Neural cell (in vitro differentiated cells): Measurements from ENCODE around the gene NTN3. TPM values are rescaled to one million over a fixed set of nuclear protein-coding genes. Genes with fewer than 3 reads are reported as not detected.

ENCODE experiments used
- H2AFZ ChIP-seq: fragments of 200-600, 300-800 bp; sonication (generic), shearing (Covaris generic); 2 replicates; pipeline ENCODE4 v1.6.0; 2014; ENCODE audit warnings: low read depth, mild to moderate bottlenecking, antibody characterized with exemption, low read length, moderate library complexity
- H3F3A ChIP-seq: fragments of 200-600 bp; shearing (Covaris generic); 2 replicates; pipeline ENCODE4 v1.6.1; 2016; ENCODE audit warnings: mild to moderate bottlenecking, moderate library complexity, mixed read lengths, antibody characterized with exemption, low read length; ENCODE audit not compliant: insufficient read depth, poor library complexity, severe bottlenecking
- H3K27ac ChIP-seq: fragments of 200-600, 300-800 bp; sonication (generic), shearing (Covaris generic); 2 replicates; pipeline ENCODE4 v1.5.1; 2014; ENCODE audit warnings: mild to moderate bottlenecking, low read length, moderate library complexity
- H3K27me3 ChIP-seq: fragments of 300-800, 200-600 bp; sonication (generic), shearing (Covaris generic); 2 replicates; pipeline ENCODE4 v1.6.0; 2014; ENCODE audit warnings: mild to moderate bottlenecking, low read depth, low read length, moderate library complexity; ENCODE audit not compliant: insufficient read depth
- H3K36me3 ChIP-seq: fragments of 300-800, 200-600 bp; sonication (generic), shearing (Covaris generic); 2 replicates; pipeline ENCODE4 v1.5.1; 2014; ENCODE audit warnings: mild to moderate bottlenecking, antibody characterized with exemption, low read length, moderate library complexity; ENCODE audit not compliant: insufficient read depth
- H3K4me2 ChIP-seq: fragments of 300-800, 200-600 bp; sonication (generic), shearing (Covaris generic); 2 replicates; pipeline ENCODE4 v1.6.0; 2014; ENCODE audit warnings: mild to moderate bottlenecking, low read length
- H3K4me3 ChIP-seq: fragments of 300-800, 200-600 bp; sonication (generic), shearing (Covaris generic); 2 replicates; pipeline ENCODE4 v1.5.1; 2014; ENCODE audit warnings: mild to moderate bottlenecking, low read length, moderate library complexity
- H3K79me2 ChIP-seq: fragments of 200-600 bp; shearing (Covaris generic); replicated peaks from 2 replicates; pipeline ENCODE4 v1.6.0; 2014; ENCODE audit warnings: mild to moderate bottlenecking, low read length, moderate library complexity; ENCODE audit not compliant: insufficient read depth
- H3K9ac ChIP-seq: fragments of 300-800, 200-600 bp; sonication (generic), shearing (Covaris generic); 2 replicates; pipeline ENCODE4 v1.6.1; 2016; ENCODE audit warnings: mild to moderate bottlenecking, low read length, mixed read lengths
- H3K9me2 ChIP-seq: fragments of 200-600 bp; shearing (Covaris generic); 2 replicates; pipeline ENCODE4 v1.6.1; 2016; ENCODE audit warnings: mild to moderate bottlenecking, low read length, mixed read lengths; ENCODE audit not compliant: insufficient read depth
- H3K9me3 ChIP-seq: fragments of 200-600, 300-800 bp; sonication (generic), shearing (Covaris generic); 2 replicates; pipeline ENCODE4 v1.6.1; 2016; ENCODE audit warnings: mild to moderate bottlenecking, mixed run types, low read length, moderate library complexity, mixed read lengths
- H4K20me1 ChIP-seq: fragments of 200-600 bp; shearing (Covaris generic); 2 replicates; pipeline ENCODE4 v1.6.1; 2016; ENCODE audit warnings: mild to moderate bottlenecking, mixed run types; ENCODE audit not compliant: insufficient read depth
- EP300 ChIP-seq: fragments of 450-650 bp; conservative IDR thresholded peaks from 2 replicates; pipeline ENCODE4 v1.6.1; 2014; ENCODE audit warnings: antibody characterized with exemption, mild to moderate bottlenecking, moderate library complexity; ENCODE audit not compliant: poor library complexity, severe bottlenecking
- EZH2 ChIP-seq: fragments of 200-600, 300-800 bp; shearing (Covaris generic), sonication (generic); IDR thresholded peaks from 2 replicates; pipeline ENCODE4 v1.6.1; 2014; ENCODE audit warnings: antibody characterized with exemption, low read length, borderline replicate concordance, mild to moderate bottlenecking; ENCODE audit not compliant: insufficient read depth, poor library complexity, severe bottlenecking
- MXI1 ChIP-seq: fragments of 450-650 bp; conservative IDR thresholded peaks from 2 replicates; pipeline ENCODE4 v1.6.1; 2014; ENCODE audit warnings: antibody characterized with exemption, mild to moderate bottlenecking; ENCODE audit not compliant: poor library complexity, severe bottlenecking
- POLR2AphosphoS5 ChIP-seq: IDR thresholded peaks from 2 replicates; pipeline ENCODE4 v1.6.1; 2012
- RAD21 ChIP-seq: fragments of 450-650 bp; conservative IDR thresholded peaks from 2 replicates; pipeline ENCODE4 v1.6.1; 2014; ENCODE audit warnings: antibody characterized with exemption, mild to moderate bottlenecking, moderate library complexity
- SMC3 ChIP-seq: fragments of 450-650 bp; conservative IDR thresholded peaks from 2 replicates; pipeline ENCODE4 v1.6.1; 2014; ENCODE audit warnings: antibody characterized with exemption, mild to moderate bottlenecking, moderate library complexity; ENCODE audit not compliant: poor library complexity
- TAF1 ChIP-seq: IDR thresholded peaks from 2 replicates; pipeline ENCODE4 v1.6.1; 2012; ENCODE audit warnings: low read depth
- polyA plus RNA-seq: library from polyadenylated mRNA; depleted of rRNA; stranded (reverse); fragments of >200 nt; gene quantifications from 2 replicates; pipeline ENCODE4 v1.2.3, GENCODE V29; 2014
- TF ChIP-seq, protein P1 (sequence below): IDR thresholded peaks from 2 replicates; pipeline ENCODE4 v1.6.1; 2012; ENCODE audit warnings: borderline replicate concordance
- TF ChIP-seq, protein P2 (sequence below): fragments of 450-650 bp; IDR thresholded peaks from 2 replicates; pipeline ENCODE4 v1.5.1; 2014; ENCODE audit warnings: antibody characterized with exemption, mild to moderate bottlenecking, moderate library complexity; ENCODE audit not compliant: poor library complexity, severe bottlenecking

Gene NTN3
- polyA plus RNA-seq, 1 donor from 2014 or later: 1.2 TPM

DNA sequence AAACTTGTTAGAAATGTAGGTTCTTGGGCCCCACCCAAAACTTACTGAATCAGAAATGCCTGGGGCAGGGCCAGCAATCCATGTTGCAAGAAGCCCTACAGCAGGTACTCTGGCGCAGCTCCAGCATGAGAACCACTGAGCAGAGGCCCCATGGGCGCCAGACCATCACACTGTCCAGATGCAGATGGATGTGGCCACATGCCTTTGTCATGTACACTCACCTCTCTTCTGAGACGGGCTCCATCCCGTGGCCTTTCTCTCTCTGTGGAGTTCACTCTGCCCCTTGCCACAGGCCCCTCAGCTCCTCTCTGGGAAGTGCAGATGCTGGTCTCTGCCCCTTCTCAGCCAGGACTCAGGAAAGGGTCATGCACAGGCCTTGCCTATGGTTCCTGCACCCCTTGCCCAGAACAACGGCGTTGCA lies 44.1 kb upstream of the NTN3 start:
- Histone ChIP-seq H2AFZ (no peak overlapping the region), H4K20me1 (no peaks in the 10 kb centered on the region), H3K27ac (no peak overlapping the region), H3K9me2 (no peaks in the 10 kb centered on the region), H3K4me2 (no peak overlapping the region), H3K4me3 (no peak overlapping the region), H3K27me3 (no peaks in the 10 kb centered on the region), H3K9ac (no peak overlapping the region), H3K36me3 (no peaks in the 10 kb centered on the region), H3K79me2 (peaks cover 6% of the 10 kb centered on the region), H3F3A (no peaks in the 10 kb centered on the region), H3K9me3 (no peaks in the 10 kb centered on the region)
- TF ChIP-seq POLR2AphosphoS5 (no peak), TAF1 (no peak), RAD21 (no peak), MXI1 (no peak), SMC3 (no peak), EZH2 (no peak), EP300 (no peak)
- TF ChIP-seq, protein P1, sequence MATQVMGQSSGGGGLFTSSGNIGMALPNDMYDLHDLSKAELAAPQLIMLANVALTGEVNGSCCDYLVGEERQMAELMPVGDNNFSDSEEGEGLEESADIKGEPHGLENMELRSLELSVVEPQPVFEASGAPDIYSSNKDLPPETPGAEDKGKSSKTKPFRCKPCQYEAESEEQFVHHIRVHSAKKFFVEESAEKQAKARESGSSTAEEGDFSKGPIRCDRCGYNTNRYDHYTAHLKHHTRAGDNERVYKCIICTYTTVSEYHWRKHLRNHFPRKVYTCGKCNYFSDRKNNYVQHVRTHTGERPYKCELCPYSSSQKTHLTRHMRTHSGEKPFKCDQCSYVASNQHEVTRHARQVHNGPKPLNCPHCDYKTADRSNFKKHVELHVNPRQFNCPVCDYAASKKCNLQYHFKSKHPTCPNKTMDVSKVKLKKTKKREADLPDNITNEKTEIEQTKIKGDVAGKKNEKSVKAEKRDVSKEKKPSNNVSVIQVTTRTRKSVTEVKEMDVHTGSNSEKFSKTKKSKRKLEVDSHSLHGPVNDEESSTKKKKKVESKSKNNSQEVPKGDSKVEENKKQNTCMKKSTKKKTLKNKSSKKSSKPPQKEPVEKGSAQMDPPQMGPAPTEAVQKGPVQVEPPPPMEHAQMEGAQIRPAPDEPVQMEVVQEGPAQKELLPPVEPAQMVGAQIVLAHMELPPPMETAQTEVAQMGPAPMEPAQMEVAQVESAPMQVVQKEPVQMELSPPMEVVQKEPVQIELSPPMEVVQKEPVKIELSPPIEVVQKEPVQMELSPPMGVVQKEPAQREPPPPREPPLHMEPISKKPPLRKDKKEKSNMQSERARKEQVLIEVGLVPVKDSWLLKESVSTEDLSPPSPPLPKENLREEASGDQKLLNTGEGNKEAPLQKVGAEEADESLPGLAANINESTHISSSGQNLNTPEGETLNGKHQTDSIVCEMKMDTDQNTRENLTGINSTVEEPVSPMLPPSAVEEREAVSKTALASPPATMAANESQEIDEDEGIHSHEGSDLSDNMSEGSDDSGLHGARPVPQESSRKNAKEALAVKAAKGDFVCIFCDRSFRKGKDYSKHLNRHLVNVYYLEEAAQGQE: no peak
- TF ChIP-seq, protein P2, sequence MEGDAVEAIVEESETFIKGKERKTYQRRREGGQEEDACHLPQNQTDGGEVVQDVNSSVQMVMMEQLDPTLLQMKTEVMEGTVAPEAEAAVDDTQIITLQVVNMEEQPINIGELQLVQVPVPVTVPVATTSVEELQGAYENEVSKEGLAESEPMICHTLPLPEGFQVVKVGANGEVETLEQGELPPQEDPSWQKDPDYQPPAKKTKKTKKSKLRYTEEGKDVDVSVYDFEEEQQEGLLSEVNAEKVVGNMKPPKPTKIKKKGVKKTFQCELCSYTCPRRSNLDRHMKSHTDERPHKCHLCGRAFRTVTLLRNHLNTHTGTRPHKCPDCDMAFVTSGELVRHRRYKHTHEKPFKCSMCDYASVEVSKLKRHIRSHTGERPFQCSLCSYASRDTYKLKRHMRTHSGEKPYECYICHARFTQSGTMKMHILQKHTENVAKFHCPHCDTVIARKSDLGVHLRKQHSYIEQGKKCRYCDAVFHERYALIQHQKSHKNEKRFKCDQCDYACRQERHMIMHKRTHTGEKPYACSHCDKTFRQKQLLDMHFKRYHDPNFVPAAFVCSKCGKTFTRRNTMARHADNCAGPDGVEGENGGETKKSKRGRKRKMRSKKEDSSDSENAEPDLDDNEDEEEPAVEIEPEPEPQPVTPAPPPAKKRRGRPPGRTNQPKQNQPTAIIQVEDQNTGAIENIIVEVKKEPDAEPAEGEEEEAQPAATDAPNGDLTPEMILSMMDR: no peak

GRCh38 chr16:2427526-2427925 lies 43.6 kb upstream of the NTN3 start:
- H3K27me3 ChIP-seq: no peaks in the 10 kb centered on the region
- no peaks in the 10 kb centered on the region for H4K20me1 ChIP-seq
- peaks cover 4% of the 10 kb centered on the region for H3K36me3 ChIP-seq
- no peak overlapping the region for H3K9ac ChIP-seq
- H3K4me3 ChIP-seq: no peak overlapping the region
- H3K9me3 ChIP-seq: no peaks in the 10 kb centered on the region
- no peak for TF ChIP-seq SMC3
- TF ChIP-seq, protein P1: no peak
- TF ChIP-seq, protein P2: no peak
- TF ChIP-seq POLR2AphosphoS5: no peak
- no peak for TF ChIP-seq EZH2
- no peak for TF ChIP-seq RAD21
- TF ChIP-seq EP300: no peak
- TF ChIP-seq MXI1: no peak
- TF ChIP-seq TAF1: no peak
- H3K9me2 ChIP-seq: no peaks in the 10 kb centered on the region
- H3F3A ChIP-seq: no peaks in the 10 kb centered on the region
- no peak overlapping the region for H3K4me2 ChIP-seq
- no peak overlapping the region for H3K27ac ChIP-seq
- H3K79me2 ChIP-seq: peaks cover 6% of the 10 kb centered on the region
- no peak overlapping the region for H2AFZ ChIP-seq
